Aorta (tissue), 5 donors: ENCODE data around the gene HDC. TPM values are rescaled to one million over a fixed set of nuclear protein-coding genes. Genes with fewer than 3 reads are reported as not detected.

Experiments
- ATAC-seq: fragments of 200-7000 bp; cut with Tn5 transposase; one replicate; pipeline ENCODE4 v1.9.1; 2022; ENCODE audit warnings: moderate library complexity; ENCODE audit not compliant: low FRiP score
- DNase-seq, 2 donors: peaks; one replicate each; pipeline ENCODE4 v3.0.0-alpha.2; 2020
- H3K27ac ChIP-seq, 2 donors: one replicate each; pipeline ENCODE4 v1.5.1; 2013; ENCODE audit warnings: low read length in 2 of 2, mild to moderate bottlenecking in 2 of 2, moderate library complexity in 2 of 2, control low read depth in 1 of 2, inconsistent platforms in 1 of 2, low read depth in 1 of 2
- H3K27me3 ChIP-seq, 2 donors: one replicate each; pipeline ENCODE4 v1.6.1; 2013; ENCODE audit warnings: control low read depth in 1 of 2, low read length in 1 of 2, mild to moderate bottlenecking in 1 of 2, moderate library complexity in 1 of 2; ENCODE audit not compliant: insufficient read depth in 2 of 2, control insufficient read depth in 1 of 2
- H3K36me3 ChIP-seq, 2 donors: one replicate each; pipeline ENCODE4 v1.6.1; 2013; ENCODE audit warnings: control low read depth in 1 of 2, low read length in 1 of 2, mild to moderate bottlenecking in 1 of 2; ENCODE audit not compliant: insufficient read depth in 2 of 2, control insufficient read depth in 1 of 2
- H3K4me1 ChIP-seq, 2 donors: one replicate each; pipeline ENCODE4 v1.6.1; 2013; ENCODE audit warnings: low read length in 2 of 2, control low read depth in 1 of 2, mild to moderate bottlenecking in 1 of 2, moderate library complexity in 1 of 2; ENCODE audit not compliant: insufficient read depth in 2 of 2, control insufficient read depth in 1 of 2
- H3K4me3 ChIP-seq, 2 donors: one replicate each; pipeline ENCODE4 v1.5.1; 2013; ENCODE audit warnings: low read length in 2 of 2, control low read depth in 1 of 2, mild to moderate bottlenecking in 1 of 2
- H3K9me3 ChIP-seq: one replicate; pipeline ENCODE4 v1.6.1; 2013; ENCODE audit warnings: mild to moderate bottlenecking, low read length; ENCODE audit not compliant: control insufficient read depth
- WGBS, 2 donors: extraction: QIAGEN DNeasy Blood & Tissue Kit; methylation state at CpG; one replicate each; pipeline ENCODE4 v1.1.7; 2013; 5-methylcytosine and 5-hydroxymethylcytosine counted together
- intact Hi-C, 2 donors: fragments of 100-400 bp; cut with DNase I; formaldehyde crosslinking; loops; one replicate each; pipeline versions ENCODE4 v1.14.2 to v1.15.0; 2022
- polyA plus RNA-seq, 2 donors: library from polyadenylated mRNA; stranded (reverse); fragments of 200-250 nt; gene quantifications; one replicate each; pipeline ENCODE4 v1.2.3, GENCODE V29; 2013
- total RNA-seq, 2 donors: library from RNA; stranded (reverse); fragmentation: NEBNext Ultra II Directional; extraction: Animal tissue kit (Norgen Biotek cat#: 25700); gene quantifications; one replicate each; pipeline ENCODE4 v1.2.1, GENCODE V29; 2021
- donor health status: healthy with polysubstance abuse.
- donor health status: Bipolar disorder and iron deficiency.
- donor health status: DM: no; HTN: no; CAD: no.
- donor health status: DM: no; HTN: no; CAD: no.
- donor health status: DM: yes; HTN: yes; CAD: no.

Gene HDC
- total and polyA plus RNA-seq, 4 donors, result 0.38 to 34.7 (median 6.8) TPM; not detected in 1

DNA sequence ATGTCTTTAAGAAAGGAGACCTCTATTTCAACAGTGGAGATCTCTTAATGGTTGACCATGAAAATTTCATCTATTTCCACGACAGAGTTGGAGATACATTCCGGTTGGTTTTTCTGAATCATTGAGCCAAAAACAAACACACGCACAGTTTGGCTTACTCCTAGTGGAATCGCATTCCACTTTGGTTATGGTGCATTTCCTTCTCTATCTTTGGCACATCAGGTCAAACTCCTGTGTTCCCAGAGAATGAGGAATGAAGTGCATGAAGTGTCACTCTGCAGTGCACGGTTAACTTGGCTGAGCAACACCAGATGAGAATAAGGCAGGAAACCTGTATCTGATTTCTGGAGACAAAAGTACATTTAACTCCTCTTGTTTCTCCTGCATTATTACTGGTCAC lies 38.5 kb downstream of the HDC start:
- Histone ChIP-seq H3K27me3 (no peaks in the 10 kb centered on the region), H3K4me1 (no peaks in the 10 kb centered on the region), H3K9me3 (no peaks in the 10 kb centered on the region), H3K27ac (no peak overlapping the region), H3K4me3 (no peak overlapping the region), H3K36me3 (no peaks in the 10 kb centered on the region)
- no peak for DNase-seq
- 36 to 40% methylated on average over 5 of the region's 5 CpGs for WGBS, 2 donors
- no peak for ATAC-seq
- intact Hi-C loops, result no loop called here

DNA sequence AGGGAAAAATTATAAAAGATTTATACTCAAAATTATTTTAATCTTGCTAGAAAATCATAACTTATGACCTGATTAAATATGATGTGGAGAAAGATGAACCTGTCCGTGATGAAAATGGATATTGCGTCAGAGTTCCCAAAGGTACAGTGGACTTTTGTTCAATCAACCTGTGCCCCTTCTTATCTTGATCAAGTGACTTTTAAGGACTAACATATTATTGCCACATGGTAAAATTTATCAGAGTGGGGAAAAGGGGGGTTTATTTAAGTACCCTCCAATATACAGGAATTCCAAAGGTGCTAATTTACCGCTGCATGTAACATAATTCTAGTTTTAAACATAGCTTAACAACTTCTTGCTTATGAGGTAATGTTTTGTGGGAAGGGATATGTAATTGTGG lies 39.6 kb downstream of the HDC start:
- no peak for ATAC-seq
- no peaks in the 10 kb centered on the region for H3K27me3 ChIP-seq
- no peak overlapping the region for H3K27ac ChIP-seq
- H3K4me1 ChIP-seq, result no peaks in the 10 kb centered on the region
- DNase-seq, result no peak
- no peaks in the 10 kb centered on the region for H3K36me3 ChIP-seq
- intact Hi-C loops, result no loop called here
- H3K9me3 ChIP-seq, result no peaks in the 10 kb centered on the region
- 91% methylated on average over 3 of the region's 3 CpGs for WGBS, 2 donors
- no peak overlapping the region for H3K4me3 ChIP-seq

DNA sequence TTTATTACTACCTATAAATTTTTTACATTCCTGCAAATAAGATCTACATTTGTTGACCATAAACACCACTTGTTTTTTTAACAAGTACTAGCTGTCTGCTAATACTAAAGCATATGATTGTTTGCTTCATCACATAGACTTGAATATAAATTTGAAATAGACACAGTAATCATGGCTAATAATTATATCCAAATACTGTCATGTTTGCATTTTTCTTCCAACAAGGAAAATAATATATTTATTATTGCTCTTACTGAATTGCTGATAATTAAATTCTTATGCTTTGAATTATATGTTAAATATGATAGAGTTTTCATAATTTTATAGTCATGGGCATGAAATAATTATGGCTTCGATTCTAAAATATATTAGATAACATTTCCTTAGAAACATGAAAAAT lies 40.5 kb downstream of the HDC start:
- no peak overlapping the region for H3K27ac ChIP-seq
- no peaks in the 10 kb centered on the region for H3K9me3 ChIP-seq
- WGBS, 2 donors, result 92 to 95% methylated on average over 1 of the region's 1 CpG
- H3K36me3 ChIP-seq, result no peaks in the 10 kb centered on the region
- intact Hi-C loops, result no loop called here
- no peak overlapping the region for H3K4me3 ChIP-seq
- DNase-seq (no peak), ATAC-seq (no peak)
- no peaks in the 10 kb centered on the region for H3K27me3 ChIP-seq
- no peaks in the 10 kb centered on the region for H3K4me1 ChIP-seq

DNA sequence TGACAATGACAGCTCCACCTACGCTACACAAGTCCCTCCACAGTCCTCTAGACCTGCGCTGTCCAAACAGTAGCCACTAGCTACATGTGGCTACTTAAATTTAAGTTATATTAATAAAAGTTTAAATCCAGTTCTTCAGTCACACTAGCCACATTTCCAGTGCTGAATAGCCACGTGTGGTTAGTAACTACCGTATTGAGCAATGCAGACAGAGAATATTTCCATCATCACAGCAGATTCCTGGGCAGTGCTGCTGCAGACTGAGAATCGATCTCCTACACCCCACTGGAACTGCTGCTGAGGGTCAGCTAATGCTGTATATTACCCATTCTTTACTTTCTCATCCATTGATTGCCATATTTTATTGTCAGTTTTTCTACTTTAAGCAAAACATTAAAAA lies 40.9 kb downstream of the HDC start:
- intact Hi-C loops, result no loop called here
- no peak for DNase-seq
- no peaks in the 10 kb centered on the region for H3K9me3 ChIP-seq
- H3K4me3 ChIP-seq, result no peak overlapping the region
- H3K36me3 ChIP-seq, result no peaks in the 10 kb centered on the region
- no peak overlapping the region for H3K27ac ChIP-seq
- ATAC-seq, result no peak
- WGBS, 2 donors, result 48 to 60% methylated on average over 5 of the region's 5 CpGs
- no peaks in the 10 kb centered on the region for H3K4me1 ChIP-seq
- H3K27me3 ChIP-seq, result no peaks in the 10 kb centered on the region

DNA sequence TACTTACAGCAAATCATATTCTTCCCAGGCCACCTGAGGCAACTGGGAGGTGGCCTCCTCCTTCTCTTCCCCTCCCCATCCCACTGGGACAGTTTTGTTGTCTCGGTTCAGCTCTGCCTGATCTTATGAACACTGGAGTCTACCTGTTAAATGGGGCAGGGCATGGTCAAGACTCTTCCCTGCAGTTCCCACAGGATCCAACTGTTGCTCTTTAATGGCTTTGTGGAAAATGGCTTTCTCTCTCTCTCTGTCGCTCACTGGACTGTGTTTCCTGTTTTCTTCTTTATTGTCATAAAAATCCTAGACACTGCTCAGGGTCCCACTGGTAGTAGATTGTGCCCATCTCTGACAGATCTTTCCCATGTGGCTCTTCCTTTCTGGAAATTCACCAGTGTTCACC lies 43.3 kb downstream of the HDC start:
- 55 to 65% methylated on average over 2 of the region's 2 CpGs for WGBS, 2 donors
- Histone ChIP-seq H3K36me3 (no peaks in the 10 kb centered on the region), H3K4me1 (no peaks in the 10 kb centered on the region), H3K9me3 (peaks cover 1% of the 10 kb centered on the region), H3K27ac (no peak overlapping the region), H3K4me3 (no peak overlapping the region), H3K27me3 (no peaks in the 10 kb centered on the region)
- ATAC-seq (no peak), DNase-seq (no peak)
- intact Hi-C loops, result no loop called here

DNA sequence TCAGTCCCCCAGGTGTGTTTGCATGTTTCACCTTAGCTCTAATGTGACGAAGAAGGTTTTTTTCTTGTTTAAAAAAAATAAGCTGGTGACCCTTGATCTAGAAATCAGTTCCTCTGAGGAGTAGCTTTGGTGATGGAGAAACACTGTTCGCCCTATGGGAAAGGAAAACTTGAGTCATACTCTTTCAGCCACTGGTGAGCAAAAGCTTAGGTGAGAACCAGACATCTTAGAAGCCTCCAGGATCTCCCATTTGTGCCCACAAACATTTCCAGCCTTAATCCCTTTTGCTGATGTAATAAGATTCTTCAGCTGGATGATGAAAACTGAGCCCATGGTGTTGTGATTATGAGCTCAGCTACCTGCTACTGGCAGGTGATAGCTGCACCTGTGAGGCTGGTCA lies 45.7 kb downstream of the HDC start:
- H3K9me3 ChIP-seq, result peaks cover 1% of the 10 kb centered on the region
- H3K4me3 ChIP-seq, result no peak overlapping the region
- H3K4me1 ChIP-seq, result no peaks in the 10 kb centered on the region
- ATAC-seq (no peak), DNase-seq (no peak)
- intact Hi-C loops, result no loop called here
- no peak overlapping the region for H3K27ac ChIP-seq
- no peaks in the 10 kb centered on the region for H3K36me3 ChIP-seq
- WGBS, 2 donors, result 83 to 84% methylated on average over 2 of the region's 2 CpGs
- no peaks in the 10 kb centered on the region for H3K27me3 ChIP-seq

DNA sequence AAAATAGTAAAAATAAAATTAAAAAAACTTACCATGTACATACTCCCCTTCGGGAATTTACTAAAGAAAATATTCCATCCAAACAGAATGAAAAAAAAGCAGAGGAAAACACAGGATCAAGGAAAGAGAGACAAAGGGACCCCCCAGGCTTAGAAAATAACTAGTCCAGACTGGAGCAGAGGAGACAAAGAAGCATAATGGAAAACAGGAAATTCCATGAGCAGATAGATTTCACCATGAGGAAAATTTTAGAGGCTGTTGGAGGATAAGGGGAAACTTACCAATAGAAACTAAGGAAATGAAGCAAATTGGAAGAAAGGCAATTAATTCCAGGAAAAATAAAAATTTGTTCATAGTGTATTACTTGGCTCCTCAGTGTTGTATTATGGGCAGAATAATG lies 46.8 kb downstream of the HDC start:
- Histone ChIP-seq H3K27me3 (no peaks in the 10 kb centered on the region), H3K27ac (no peak overlapping the region), H3K4me3 (no peak overlapping the region), H3K36me3 (no peaks in the 10 kb centered on the region), H3K4me1 (no peaks in the 10 kb centered on the region), H3K9me3 (peaks cover 1% of the 10 kb centered on the region)
- 57 to 63% methylated on average over 1 of the region's 1 CpG for WGBS, 2 donors
- no peak for ATAC-seq
- no peak for DNase-seq
- intact Hi-C loops, result no loop called here

DNA sequence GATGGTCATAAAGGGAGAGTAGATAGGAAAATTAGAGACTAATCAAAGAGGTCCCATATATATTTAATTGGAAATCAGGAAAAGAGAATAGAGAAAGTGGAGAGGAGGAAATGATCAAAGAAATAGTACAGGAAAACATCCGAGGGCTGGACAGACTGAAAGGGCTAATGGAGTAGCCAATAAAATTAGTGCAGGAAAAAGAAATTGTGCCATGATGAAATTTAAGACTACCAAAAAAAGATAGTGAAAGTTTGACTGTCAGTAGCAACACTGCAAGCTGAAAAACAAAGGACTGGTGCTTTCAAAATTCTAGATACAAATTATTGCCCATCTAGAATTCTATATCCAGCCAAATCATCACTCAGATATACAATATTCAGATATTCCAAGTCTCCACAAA lies 47.2 kb downstream of the HDC start:
- Histone ChIP-seq H3K4me1 (no peaks in the 10 kb centered on the region), H3K9me3 (peaks cover 1% of the 10 kb centered on the region), H3K27ac (no peak overlapping the region), H3K36me3 (no peaks in the 10 kb centered on the region), H3K27me3 (no peaks in the 10 kb centered on the region), H3K4me3 (no peak overlapping the region)
- WGBS, 2 donors, result 54 to 64% methylated on average over 1 of the region's 1 CpG
- intact Hi-C loops, result no loop called here
- DNase-seq (no peak), ATAC-seq (no peak)

DNA sequence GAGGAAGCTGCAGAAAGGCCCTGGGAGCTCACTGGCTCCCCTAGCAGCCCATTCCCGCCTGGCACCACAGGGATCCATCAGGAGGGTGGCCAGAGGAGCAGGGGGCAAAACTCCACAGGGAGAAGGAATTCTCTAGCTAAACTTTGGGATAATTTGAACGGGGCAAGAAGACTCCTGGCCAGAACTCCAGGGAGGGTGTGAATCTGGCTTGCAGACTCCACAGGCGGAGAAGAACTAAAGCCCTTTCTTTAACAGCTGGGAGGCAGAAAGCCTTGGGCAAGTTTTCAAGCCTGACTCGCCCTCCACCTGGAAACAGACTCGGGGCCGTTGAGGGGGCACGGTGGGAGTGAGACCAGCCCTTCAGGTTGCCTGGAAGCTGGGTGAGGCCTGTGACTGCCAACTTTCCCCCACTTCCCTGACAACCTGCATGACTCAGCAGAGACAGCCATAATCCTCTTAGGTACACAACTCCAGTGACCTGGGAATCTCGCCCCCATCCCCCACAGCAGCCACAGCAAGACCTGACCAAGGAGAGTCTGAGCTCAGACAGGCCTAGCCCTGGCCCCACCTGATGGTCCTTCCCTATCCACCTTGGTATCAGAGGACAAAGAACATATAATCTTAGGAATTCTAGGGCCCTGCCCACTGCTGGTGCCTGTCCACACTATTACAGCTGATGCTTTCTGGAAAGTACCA lies 54.9 kb downstream of the HDC start:
- WGBS, 2 donors, result 72 to 81% methylated on average over 8 of the region's 8 CpGs
- ATAC-seq, result no peak

More for the DNA sequence above, 54.9 kb downstream of the HDC start:
- intact Hi-C loops, result no loop called here
- Histone ChIP-seq H3K27ac (no peak overlapping the region), H3K36me3 (no peaks in the 10 kb centered on the region), H3K9me3 (no peaks in the 10 kb centered on the region), H3K4me1 (no peaks in the 10 kb centered on the region), H3K27me3 (no peaks in the 10 kb centered on the region), H3K4me3 (no peak overlapping the region)
- no peak for DNase-seq
